B cell (primary cell): ENCODE results near the gene ZNF687. TPM values are rescaled to one million over a fixed set of nuclear protein-coding genes. Genes with fewer than 3 reads are reported as not detected.

ENCODE experiments used
- ATAC-seq: fragments of 200-7000 bp; cut with Tn5 transposase; one replicate; pipeline ENCODE4 v1.10.0; 2021; ENCODE audit warnings: low read depth, mild to moderate bottlenecking, moderate number of reproducible peaks, moderate library complexity
- CTCF ChIA-PET: fragments of 350-600 bp; sonication (Branson Sonifier 250); formaldehyde crosslinking; loops from one replicate; lab custom pipeline; 2021; ENCODE audit warnings: antibody characterized with exemption, inconsistent platforms; lab: Charles Lee
- POLR2A ChIA-PET: fragments of 350-600 bp; sonication (Branson Sonifier 250); formaldehyde crosslinking; loops from one replicate; lab custom pipeline; 2021; ENCODE audit warnings: antibody characterized with exemption; lab: Charles Lee
- DNase-seq: peaks from one replicate; pipeline ENCODE4 v3.0.0; 2013
- H2AFZ ChIP-seq: 2 replicates; pipeline ENCODE4 v1.6.1; 2012; ENCODE audit warnings: mild to moderate bottlenecking, low read depth, low read length; ENCODE audit not compliant: insufficient read depth, poor library complexity, severe bottlenecking
- H3K27ac ChIP-seq, 2 donors: 1 replicate in 1 of 2; 2 replicates in 1 of 2; pipeline ENCODE4 v1.5.1; 2012 to 2013; ENCODE audit warnings: low read length in 2 of 2, mild to moderate bottlenecking in 2 of 2, moderate library complexity in 1 of 2
- H3K27me3 ChIP-seq, 4 experiments: fragments of 200-600 bp in 1 of 4; sonication (generic) in 1 of 4; replicated peaks in 1 of 4; 1 replicate in 2 of 4; 2 replicates in 2 of 4; pipeline versions ENCODE4 v1.6.1 to v1.7.0; 2013 to 2016; ENCODE audit warnings: low read length in 3 of 4, mild to moderate bottlenecking in 2 of 4, mixed read lengths in 1 of 4, moderate library complexity in 1 of 4; ENCODE audit not compliant: insufficient read depth in 4 of 4, control insufficient read depth in 3 of 4; ENCODE audit errors: control extremely low read depth in 1 of 4
- H3K36me3 ChIP-seq, 2 experiments: replicated peaks in 1 of 2; 1 replicate in 1 of 2; 2 replicates in 1 of 2; pipeline versions ENCODE4 v1.6.1 to v1.7.1; 2013; ENCODE audit warnings: low read length in 1 of 2; ENCODE audit not compliant: insufficient read depth in 2 of 2, control insufficient read depth in 1 of 2; ENCODE audit errors: control extremely low read depth in 1 of 2, extremely low read depth in 1 of 2
- H3K4me1 ChIP-seq, 2 donors: fragments of 200-600 bp in 1 of 2; sonication (generic) in 1 of 2; 1 replicate in 1 of 2; 2 replicates in 1 of 2; pipeline versions ENCODE4 v1.5.1 to v1.6.1; 2013 to 2017; ENCODE audit warnings: low read length in 2 of 2; ENCODE audit not compliant: control insufficient read depth in 2 of 2, insufficient read depth in 2 of 2
- H3K4me2 ChIP-seq: replicated peaks from 2 replicates; pipeline ENCODE3; 2012; ENCODE audit warnings: mild to moderate bottlenecking, low read depth, low read length; ENCODE audit not compliant: poor library complexity, severe bottlenecking
- H3K4me3 ChIP-seq, 5 experiments: fragments of 200-600 bp in 1 of 5; sonication (generic) in 1 of 5; 1 replicate in 3 of 5; 2 replicates in 2 of 5; pipeline versions ENCODE4 v1.5.1 to v1.7.0; 2011 to 2016; ENCODE audit warnings: low read length in 4 of 5, mild to moderate bottlenecking in 4 of 5, low read depth in 2 of 5, control low read depth in 1 of 5, moderate library complexity in 1 of 5; ENCODE audit not compliant: insufficient read depth in 1 of 5; ENCODE audit errors: control extremely low read depth in 1 of 5, extremely low read depth in 1 of 5
- H3K79me2 ChIP-seq: fragments of 200-600 bp; sonication (generic); one replicate; pipeline ENCODE4 v1.6.0; 2016; ENCODE audit warnings: low read length; ENCODE audit not compliant: control insufficient read depth, insufficient read depth
- H3K9ac ChIP-seq: fragments of 200-600 bp; sonication (generic); 2 replicates; pipeline ENCODE4 v1.6.1; 2017; ENCODE audit warnings: mild to moderate bottlenecking, low read length, moderate library complexity
- H3K9me3 ChIP-seq, 3 donors: one replicate each; pipeline versions ENCODE4 v1.6.1 to v1.7.1; 2013; ENCODE audit warnings: low read length in 2 of 3; ENCODE audit not compliant: control insufficient read depth in 2 of 3, insufficient read depth in 1 of 3; ENCODE audit errors: control extremely low read depth in 1 of 3
- H4K20me1 ChIP-seq: 2 replicates; pipeline ENCODE4 v1.6.0; 2012; ENCODE audit warnings: mild to moderate bottlenecking, low read length; ENCODE audit not compliant: insufficient read depth, control insufficient read depth, poor library complexity, severe bottlenecking
- H3K27ac Mint-ChIP-seq: one replicate; pipeline ENCODE4 v1.8.0; 2021; ENCODE audit warnings: mixed read lengths
- H3K27me3 Mint-ChIP-seq: one replicate; pipeline ENCODE4 v1.8.0; 2021; ENCODE audit warnings: mixed read lengths
- H3K4me1 Mint-ChIP-seq: one replicate; pipeline ENCODE4 v1.8.0; 2021; ENCODE audit warnings: mixed read lengths
- H3K4me3 Mint-ChIP-seq: one replicate; pipeline ENCODE4 v1.8.0; 2021; ENCODE audit warnings: mixed read lengths
- H3K9me3 Mint-ChIP-seq: one replicate; pipeline ENCODE4 v1.8.0; 2022; ENCODE audit warnings: mixed read lengths; ENCODE audit not compliant: insufficient read depth
- CTCF ChIP-seq: fragments of 200-600 bp; IDR thresholded peaks from one replicate; pipeline ENCODE4 v1.8.0; 2022; ENCODE audit warnings: antibody characterized with exemption, mild to moderate bottlenecking
- EZH2 ChIP-seq: IDR thresholded peaks from 2 replicates; pipeline ENCODE4 v1.6.1; 2012; ENCODE audit warnings: borderline replicate concordance, low read depth, mild to moderate bottlenecking, moderate library complexity, low read length; ENCODE audit not compliant: insufficient read depth, poor library complexity, severe bottlenecking
- WGBS: methylation state at CpG from one replicate; pipeline ENCODE4 v1.1.5; 2013; ENCODE audit warnings: missing lambda C conversion rate; ENCODE audit not compliant: insufficient coverage; 5-methylcytosine and 5-hydroxymethylcytosine counted together
- intact Hi-C: fragments of 100-400 bp; cut with micrococcal nuclease; formaldehyde crosslinking; loops from one replicate; pipeline ENCODE4 v1.10.0; 2022
- polyA plus RNA-seq: library from polyadenylated mRNA; depleted of rRNA; stranded (reverse); fragments of >200 nt; gene quantifications from 2 replicates; pipeline ENCODE4 v1.2.3, GENCODE V29; 2012
- total RNA-seq, 2 donors: library from RNA; stranded (reverse); fragments of 120-200 nt in 1 of 2; gene quantifications; 1 replicate in 1 of 2; 2 replicates in 1 of 2; pipeline versions ENCODE4 v1.2.3 to v1.2.4, GENCODE V29; 2013 to 2022

ZNF687 gene
- total and polyA plus RNA-seq, 2 donors (not counting 1 experiment from before 2014, with no cell fraction given), result 29.1 to 49.6 TPM

- H3K27me3 ChIP-seq, result no peaks in the 10 kb centered on the region
- CTCF ChIA-PET, result interaction anchor here (1.8 to 7.8 kb wide), 2 partner anchors 14 to 25 kb away, joined by 4 to 45 read pairs; no protein-coding TSS in a partner anchor
- H3K4me3 ChIP-seq, result no peak overlapping the region
- H3K4me1 ChIP-seq, result no peaks in the 10 kb centered on the region
- no peak overlapping the region for H3K27ac Mint-ChIP-seq
- H3K4me2 ChIP-seq, result no peak overlapping the region
- WGBS, result 96% methylated on average over 17 of the region's 17 CpGs
- no peak for DNase-seq
- peaks cover 6 to 81% of the 10 kb centered on the region in 2 experiments for H3K36me3 ChIP-seq
- POLR2A ChIA-PET, result no interaction called here
- peaks cover 66% of the 10 kb centered on the region for H4K20me1 ChIP-seq
- TF ChIP-seq EZH2 (no peak), CTCF (no peak)
- H3K27ac ChIP-seq, result no peak overlapping the region
- H3K9ac ChIP-seq, result no peak overlapping the region
- no peaks in the 10 kb centered on the region for H3K9me3 Mint-ChIP-seq
- no peak overlapping the region for H3K4me3 Mint-ChIP-seq
- H3K79me2 ChIP-seq, result peaks cover 78% of the 10 kb centered on the region
- intact Hi-C loops, result no loop called here
- H3K9me3 ChIP-seq, result no peaks in the 10 kb centered on the region
- no peak for ATAC-seq
- peaks cover 27% of the 10 kb centered on the region for H3K4me1 Mint-ChIP-seq
- no peak overlapping the region for H2AFZ ChIP-seq
- H3K27me3 Mint-ChIP-seq, result no peaks in the 10 kb centered on the region
These were observed 33.6 kb downstream of the ZNF687 start for GRCh38 chr1:151315565-151316235.

GRCh38 chr1:151318975-151319374 is 36.9 kb downstream of the ZNF687 start:
- peaks cover 27% of the 10 kb centered on the region for H3K4me1 Mint-ChIP-seq
- TF ChIP-seq EZH2 (no peak), CTCF (no peak)

More at GRCh38 chr1:151318975-151319374, 36.9 kb downstream of the ZNF687 start:
- Histone ChIP-seq H3K27ac (no peak overlapping the region), H3K4me3 (no peak overlapping the region), H3K36me3 (peaks cover 7 to 67% of the 10 kb centered on the region in 2 experiments), H2AFZ (no peak overlapping the region), H3K27me3 (no peaks in the 10 kb centered on the region), H3K4me2 (no peak overlapping the region), H3K4me1 (no peaks in the 10 kb centered on the region), H3K79me2 (peaks cover 75% of the 10 kb centered on the region), H4K20me1 (peaks cover 53% of the 10 kb centered on the region), H3K9ac (no peak overlapping the region), H3K9me3 (no peaks in the 10 kb centered on the region)
- ChIA-PET POLR2A (no interaction called here), CTCF (no interaction called here)
- Mint-ChIP-seq H3K4me3 (no peak overlapping the region), H3K27me3 (no peaks in the 10 kb centered on the region), H3K27ac (no peak overlapping the region), H3K9me3 (no peaks in the 10 kb centered on the region)
- 90% methylated on average over 2 of the region's 3 CpGs for WGBS
- intact Hi-C loops, result no loop called here
- ATAC-seq, result no peak
- DNase-seq, result no peak
